Retinal pigment epithelial cell (primary cell): Measurements from ENCODE around the gene TMEM63C.

Experiments
- DNase-seq: peaks from one replicate; pipeline ENCODE4 v3.0.0-alpha.2; 2010; ENCODE audit warnings: low read depth
- H3K4me3 ChIP-seq: 2 replicates; pipeline ENCODE4 v1.5.1; 2011; ENCODE audit warnings: mild to moderate bottlenecking, low read length, control low read depth, moderate library complexity
- TF ChIP-seq, protein P1 (sequence below): conservative IDR thresholded peaks from 2 replicates; pipeline ENCODE4 v1.5.1; 2011; ENCODE audit warnings: low read depth, low read length, control low read depth, inconsistent platforms

Gene TMEM63C

DNA sequence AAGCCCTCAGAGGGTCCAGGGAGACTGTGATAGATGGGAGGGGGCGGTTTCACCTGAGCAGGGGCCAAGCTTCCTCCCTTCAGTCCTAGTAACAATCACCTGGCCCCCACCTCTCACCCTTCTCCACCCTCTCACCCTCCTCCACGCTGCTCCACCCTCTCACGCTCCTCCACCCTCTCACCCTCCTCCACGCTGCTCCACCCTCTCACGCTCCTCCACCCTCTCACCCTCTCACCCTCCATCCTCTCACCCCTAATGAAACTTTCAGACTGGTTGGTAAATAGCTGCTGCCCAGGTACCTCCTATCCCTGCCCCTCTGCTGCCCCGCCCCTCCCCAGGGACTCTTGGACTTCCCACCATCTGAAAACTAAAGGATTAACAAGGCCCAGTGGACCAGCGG is 55.2 kb downstream of the TMEM63C start:
- TF ChIP-seq, protein P1, sequence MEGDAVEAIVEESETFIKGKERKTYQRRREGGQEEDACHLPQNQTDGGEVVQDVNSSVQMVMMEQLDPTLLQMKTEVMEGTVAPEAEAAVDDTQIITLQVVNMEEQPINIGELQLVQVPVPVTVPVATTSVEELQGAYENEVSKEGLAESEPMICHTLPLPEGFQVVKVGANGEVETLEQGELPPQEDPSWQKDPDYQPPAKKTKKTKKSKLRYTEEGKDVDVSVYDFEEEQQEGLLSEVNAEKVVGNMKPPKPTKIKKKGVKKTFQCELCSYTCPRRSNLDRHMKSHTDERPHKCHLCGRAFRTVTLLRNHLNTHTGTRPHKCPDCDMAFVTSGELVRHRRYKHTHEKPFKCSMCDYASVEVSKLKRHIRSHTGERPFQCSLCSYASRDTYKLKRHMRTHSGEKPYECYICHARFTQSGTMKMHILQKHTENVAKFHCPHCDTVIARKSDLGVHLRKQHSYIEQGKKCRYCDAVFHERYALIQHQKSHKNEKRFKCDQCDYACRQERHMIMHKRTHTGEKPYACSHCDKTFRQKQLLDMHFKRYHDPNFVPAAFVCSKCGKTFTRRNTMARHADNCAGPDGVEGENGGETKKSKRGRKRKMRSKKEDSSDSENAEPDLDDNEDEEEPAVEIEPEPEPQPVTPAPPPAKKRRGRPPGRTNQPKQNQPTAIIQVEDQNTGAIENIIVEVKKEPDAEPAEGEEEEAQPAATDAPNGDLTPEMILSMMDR, result no peak
- no peak overlapping the region for H3K4me3 ChIP-seq
- DNase-seq, result no peak

DNA sequence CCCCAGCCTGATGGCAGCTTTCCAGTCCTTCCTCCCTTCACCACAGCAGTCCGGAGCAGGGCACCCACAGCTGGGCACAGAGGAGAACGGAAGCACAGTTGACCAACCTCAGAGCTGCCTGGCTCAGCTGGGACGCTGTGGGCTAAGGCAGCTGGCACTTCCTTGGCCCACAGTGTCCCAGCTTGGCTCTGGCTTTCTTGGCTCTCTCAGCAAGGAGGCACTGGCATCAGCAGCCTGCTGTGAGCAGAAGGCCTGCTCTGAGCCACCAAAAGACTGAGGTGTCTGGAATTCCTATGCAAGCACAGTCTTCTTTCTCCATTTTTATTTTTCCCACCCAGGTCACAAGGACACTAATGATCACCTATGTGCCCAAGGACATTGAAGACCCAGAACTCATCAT is 56.8 kb downstream of the TMEM63C start:
- DNase-seq, result no peak
- TF ChIP-seq, protein P1, result no peak

DNA sequence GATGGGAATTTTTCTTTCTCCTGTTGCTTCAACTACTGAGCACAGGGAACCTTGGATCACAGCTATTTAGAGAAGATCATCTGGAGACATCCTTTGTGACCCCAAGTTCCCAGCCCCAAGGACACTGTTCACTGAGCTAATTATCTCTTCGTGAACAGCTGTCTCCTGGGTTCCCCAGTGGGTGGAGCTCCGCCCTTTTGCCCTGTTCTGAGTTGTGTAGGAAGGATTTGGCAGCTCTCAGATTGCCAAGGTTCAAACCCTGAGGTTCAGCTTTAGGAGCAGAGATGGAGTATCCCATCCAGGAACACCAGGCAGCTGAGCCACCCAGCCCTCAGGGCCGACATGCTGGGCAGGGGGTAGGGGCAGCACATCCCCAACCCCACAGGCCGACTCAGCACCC is 57.4 kb downstream of the TMEM63C start:
- DNase-seq, result no peak
- H3K4me3 ChIP-seq, result no peak overlapping the region
- TF ChIP-seq, protein P1, result no peak

More for the DNA sequence above, 56.8 kb downstream of the TMEM63C start:
- no peak overlapping the region for H3K4me3 ChIP-seq

DNA sequence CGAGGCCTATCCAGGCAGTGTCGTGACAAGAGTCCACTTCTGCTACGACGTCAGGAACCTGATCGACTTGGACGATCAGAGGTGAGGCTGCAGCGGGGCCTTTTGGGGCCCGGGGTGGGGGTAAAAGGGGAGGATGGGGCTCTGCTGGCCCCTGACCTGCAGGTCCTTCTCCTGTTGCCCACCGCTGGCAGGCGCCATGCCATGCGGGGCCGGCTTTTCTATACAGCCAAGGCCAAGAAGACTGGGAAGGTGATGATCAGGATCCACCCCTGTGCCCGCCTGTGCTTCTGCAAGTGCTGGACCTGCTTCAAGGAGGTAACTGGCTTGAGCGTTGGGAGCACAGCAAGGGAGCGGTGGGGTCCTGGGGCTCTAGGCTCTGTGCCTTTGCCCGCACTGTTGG is 57.8 kb downstream of the TMEM63C start:
- DNase-seq, result no peak
- TF ChIP-seq, protein P1, result no peak
- H3K4me3 ChIP-seq, result no peak overlapping the region

DNA sequence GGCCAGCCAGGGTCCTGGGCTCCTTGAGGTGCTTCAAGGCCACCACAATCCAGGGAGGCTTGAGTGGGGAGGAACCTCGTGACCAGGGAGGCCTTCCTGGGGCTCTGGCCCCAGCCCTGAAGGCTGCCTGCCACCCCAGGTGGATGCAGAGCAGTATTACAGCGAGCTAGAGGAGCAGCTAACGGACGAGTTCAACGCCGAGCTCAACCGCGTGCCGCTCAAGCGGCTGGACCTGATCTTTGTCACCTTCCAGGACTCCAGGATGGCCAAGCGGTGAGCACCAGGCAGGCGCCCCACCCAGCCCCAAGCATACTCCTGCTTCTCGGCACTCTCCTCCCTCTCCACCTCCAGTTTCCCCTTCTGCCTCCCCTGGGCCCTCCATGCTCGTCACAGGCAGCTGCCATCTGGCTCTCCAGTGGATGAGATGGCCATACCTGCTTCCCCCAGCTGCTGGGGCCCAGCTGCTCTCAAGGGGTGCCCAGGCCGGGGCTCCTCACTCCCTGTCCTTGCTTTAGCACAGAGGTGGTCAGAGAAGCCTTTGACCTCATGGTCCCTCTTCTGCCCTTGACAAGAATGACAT is 58.8 kb downstream of the TMEM63C start:
- TF ChIP-seq, protein P1, result no peak
- DNase-seq, result no peak
- H3K4me3 ChIP-seq, result no peak overlapping the region

DNA sequence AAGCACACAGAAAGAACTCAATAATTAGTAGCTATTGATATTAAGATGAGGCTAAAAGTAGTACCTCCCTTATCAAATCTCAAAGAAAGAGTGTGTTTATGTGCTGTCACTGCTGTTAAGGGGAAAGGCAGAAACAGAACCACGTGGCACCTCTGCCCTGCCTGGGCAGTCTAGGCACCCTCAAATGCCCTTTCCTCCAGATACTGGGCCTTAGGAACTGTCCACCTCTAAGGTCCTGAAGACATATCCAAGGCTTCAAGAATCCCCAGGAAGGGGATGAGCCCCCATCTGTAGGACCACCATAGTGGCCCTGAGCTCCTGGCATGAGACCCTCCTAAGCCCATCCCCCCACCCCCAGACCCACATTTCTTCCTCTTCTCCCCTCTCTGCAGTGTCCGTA is 60.4 kb downstream of the TMEM63C start:
- DNase-seq, result no peak
- no peak overlapping the region for H3K4me3 ChIP-seq
- TF ChIP-seq, protein P1, result no peak

DNA sequence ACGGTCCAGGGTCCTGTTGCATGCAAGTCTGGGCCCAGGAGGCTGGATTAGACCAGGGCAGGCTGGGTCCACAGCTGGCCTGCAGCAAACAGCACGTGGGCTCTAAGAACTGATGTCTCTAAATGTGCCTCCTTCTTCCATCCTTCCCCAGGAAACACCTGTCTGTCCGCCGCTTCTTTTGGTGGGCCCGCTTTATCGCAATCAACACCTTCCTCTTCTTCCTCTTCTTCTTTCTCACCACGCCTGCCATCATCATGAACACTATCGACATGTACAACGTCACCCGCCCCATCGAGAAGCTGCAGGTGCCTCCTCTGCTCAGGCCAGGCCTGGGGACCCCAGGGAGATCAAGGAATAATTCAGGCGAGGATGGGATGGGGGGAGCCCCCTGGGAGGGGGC is 61.2 kb downstream of the TMEM63C start:
- no peak overlapping the region for H3K4me3 ChIP-seq
- DNase-seq, result no peak

More for the DNA sequence above, 61.2 kb downstream of the TMEM63C start:
- TF ChIP-seq, protein P1, result no peak
